ENCODE data around the gene KAZN.

Gene KAZN

DNA sequence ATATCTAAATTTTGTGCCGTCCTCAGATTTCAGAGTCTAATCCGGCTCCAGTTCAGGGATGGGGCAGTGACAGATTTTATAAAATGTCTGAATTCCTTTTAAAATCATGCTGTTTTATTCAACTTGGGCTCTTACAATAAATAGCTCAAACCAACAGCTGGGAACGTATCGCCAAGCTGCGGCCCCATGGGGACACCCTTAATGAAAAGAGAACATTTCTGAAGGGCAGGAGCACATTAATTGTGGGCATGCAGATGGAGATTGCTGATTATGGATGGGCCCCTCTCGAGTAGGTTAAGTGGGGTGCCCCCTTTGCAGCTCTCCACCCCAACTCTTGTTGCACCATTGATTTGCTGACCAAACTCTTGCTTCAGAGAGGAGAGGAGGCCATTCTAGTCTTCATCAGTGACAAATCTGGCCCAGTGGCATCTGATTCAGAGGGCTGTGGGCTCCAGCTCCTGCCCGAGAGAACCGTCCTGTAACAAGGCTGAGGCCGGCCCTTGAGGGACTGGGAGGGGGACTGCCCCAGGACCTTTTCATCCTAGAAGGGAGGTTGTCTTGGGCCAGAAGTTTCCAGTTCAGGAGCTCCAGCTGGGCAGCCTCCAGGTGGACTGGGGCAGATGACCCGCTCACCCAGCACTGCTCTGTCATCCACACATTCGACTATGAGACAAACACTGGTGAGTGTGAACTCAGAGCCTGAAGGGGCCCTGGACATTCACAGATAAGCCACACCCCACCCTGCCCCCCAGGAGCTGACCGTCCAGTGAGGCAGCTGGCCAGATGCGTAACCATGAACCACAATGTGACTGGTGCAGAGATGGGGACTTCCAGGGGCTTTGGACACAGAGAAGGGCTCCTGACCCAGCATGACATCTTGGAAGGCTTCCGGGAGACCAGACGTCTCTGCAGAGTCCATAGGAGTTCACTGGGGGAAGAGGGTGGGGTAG is 500.0 kb downstream of the KAZN start:
- H3K27ac ChIP-seq (ENCODE audit: low read depth, low read length): no peak overlapping the region
- H2BK12ac ChIP-seq (ENCODE audit: low read length): no peak overlapping the region
- no peak overlapping the region for H3K14ac ChIP-seq (ENCODE audit: low read length)
- no peaks in the 10 kb centered on the region for H3K79me2 ChIP-seq (ENCODE audit: control insufficient read depth, insufficient read depth, low read length, poor library complexity)
- H2AFZ ChIP-seq (ENCODE audit: insufficient read depth, low read length, poor library complexity): no peak overlapping the region
- H3K4me3 ChIP-seq (ENCODE audit: low read depth, low read length): no peak overlapping the region
- no peaks in the 10 kb centered on the region for H3K27me3 ChIP-seq (ENCODE audit: insufficient read depth, low read length)
- DNase-seq: no peak
- peaks cover 7% of the 10 kb centered on the region for H3K9me3 ChIP-seq (ENCODE audit: insufficient read depth, low read depth, low read length)
- no peak overlapping the region for H4K12ac ChIP-seq (ENCODE audit: low read depth, low read length)
- H3K23ac ChIP-seq (ENCODE audit: low read length): no peak overlapping the region
- no peak overlapping the region for H3K18ac ChIP-seq (ENCODE audit: low read length)
- no peak overlapping the region for H4K91ac ChIP-seq (ENCODE audit: low read depth, low read length)
- WGBS (ENCODE audit: extremely low coverage, insufficient coverage, insufficient read length): no CpG with 5 or more reads among the region's 15 CpGs
- no peak overlapping the region for H2BK120ac ChIP-seq (ENCODE audit: insufficient read depth, low read length, poor library complexity)
- H2AK5ac ChIP-seq (ENCODE audit: low read length): no peak overlapping the region
- no peaks in the 10 kb centered on the region for H3K79me1 ChIP-seq (ENCODE audit: low read length)
- H3K4me2 ChIP-seq (ENCODE audit: low read length): no peak overlapping the region
- H3K4me1 ChIP-seq (ENCODE audit: control insufficient read depth in 1 of 2, insufficient read depth in 2 of 2, low read length in 2 of 2): no peaks in the 10 kb centered on the region
- no peaks in the 10 kb centered on the region for H3K36me3 ChIP-seq (ENCODE audit: control insufficient read depth in 1 of 2, insufficient read depth in 2 of 2, low read length in 2 of 2)
- no peak overlapping the region for H4K8ac ChIP-seq (ENCODE audit: low read depth, low read length)
- H3K9ac ChIP-seq (ENCODE audit: low read length): no peak overlapping the region
- H2BK5ac ChIP-seq (ENCODE audit: low read depth, low read length, poor library complexity): no peak overlapping the region
- no peak overlapping the region for H3K4ac ChIP-seq (ENCODE audit: low read depth, low read length)

DNA sequence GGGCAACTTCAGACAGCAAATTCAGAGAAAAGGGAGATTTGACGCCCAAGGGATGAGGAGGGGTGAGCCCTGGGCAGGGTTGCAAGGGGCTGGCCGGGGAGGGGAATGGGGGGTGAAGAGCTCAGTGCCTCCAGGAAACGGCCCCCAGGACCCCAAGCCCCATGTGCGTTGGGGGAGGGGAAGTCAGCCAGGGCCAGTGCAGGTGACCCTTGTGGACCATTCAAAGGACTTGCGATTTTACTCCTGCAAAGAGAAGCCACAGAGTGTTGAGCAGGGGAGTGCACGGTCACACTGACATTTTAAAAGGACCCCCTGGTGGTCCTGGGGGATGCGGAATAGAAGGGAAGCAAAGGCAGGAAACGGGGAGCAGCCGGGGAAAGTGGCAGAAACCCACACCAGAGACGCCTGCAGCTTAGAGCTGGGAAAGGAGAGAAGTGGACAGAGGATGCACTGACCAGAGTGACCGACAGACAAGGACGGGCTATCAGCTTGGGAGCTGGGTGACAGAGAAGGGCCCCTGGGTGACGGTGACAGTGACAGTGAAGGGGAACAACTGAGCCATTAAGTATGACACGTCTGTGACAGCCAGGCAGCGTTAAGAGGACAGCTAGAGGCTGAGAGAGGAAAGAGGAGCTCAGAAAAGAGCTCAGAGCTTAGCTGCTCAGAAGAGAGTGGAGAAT is 501.1 kb downstream of the KAZN start:
- Histone ChIP-seq H4K91ac (ENCODE audit: low read depth, low read length) (no peak overlapping the region), H3K79me1 (ENCODE audit: low read length) (no peaks in the 10 kb centered on the region), H3K4ac (ENCODE audit: low read depth, low read length) (no peak overlapping the region), H3K9ac (ENCODE audit: low read length) (no peak overlapping the region), H4K8ac (ENCODE audit: low read depth, low read length) (no peak overlapping the region), H3K4me2 (ENCODE audit: low read length) (no peak overlapping the region), H3K4me3 (ENCODE audit: low read depth, low read length) (no peak overlapping the region), H3K27me3 (ENCODE audit: insufficient read depth, low read length) (no peaks in the 10 kb centered on the region), H3K14ac (ENCODE audit: low read length) (no peak overlapping the region), H2AK5ac (ENCODE audit: low read length) (no peak overlapping the region), H3K18ac (ENCODE audit: low read length) (no peak overlapping the region), H3K36me3 (ENCODE audit: control insufficient read depth in 1 of 2, insufficient read depth in 2 of 2, low read length in 2 of 2) (no peaks in the 10 kb centered on the region), H3K79me2 (ENCODE audit: control insufficient read depth, insufficient read depth, low read length, poor library complexity) (no peaks in the 10 kb centered on the region), H2AFZ (ENCODE audit: insufficient read depth, low read length, poor library complexity) (no peak overlapping the region), H2BK5ac (ENCODE audit: low read depth, low read length, poor library complexity) (no peak overlapping the region), H2BK120ac (ENCODE audit: insufficient read depth, low read length, poor library complexity) (no peak overlapping the region), H3K9me3 (ENCODE audit: insufficient read depth, low read depth, low read length) (peaks cover 7% of the 10 kb centered on the region), H3K23ac (ENCODE audit: low read length) (no peak overlapping the region), H3K4me1 (ENCODE audit: control insufficient read depth in 1 of 2, insufficient read depth in 2 of 2, low read length in 2 of 2) (no peaks in the 10 kb centered on the region), H4K12ac (ENCODE audit: low read depth, low read length) (no peak overlapping the region), H3K27ac (ENCODE audit: low read depth, low read length) (no peak overlapping the region), H2BK12ac (ENCODE audit: low read length) (no peak overlapping the region)
- WGBS (ENCODE audit: extremely low coverage, insufficient coverage, insufficient read length): no CpG with 5 or more reads among the region's 15 CpGs
- no peak for DNase-seq

DNA sequence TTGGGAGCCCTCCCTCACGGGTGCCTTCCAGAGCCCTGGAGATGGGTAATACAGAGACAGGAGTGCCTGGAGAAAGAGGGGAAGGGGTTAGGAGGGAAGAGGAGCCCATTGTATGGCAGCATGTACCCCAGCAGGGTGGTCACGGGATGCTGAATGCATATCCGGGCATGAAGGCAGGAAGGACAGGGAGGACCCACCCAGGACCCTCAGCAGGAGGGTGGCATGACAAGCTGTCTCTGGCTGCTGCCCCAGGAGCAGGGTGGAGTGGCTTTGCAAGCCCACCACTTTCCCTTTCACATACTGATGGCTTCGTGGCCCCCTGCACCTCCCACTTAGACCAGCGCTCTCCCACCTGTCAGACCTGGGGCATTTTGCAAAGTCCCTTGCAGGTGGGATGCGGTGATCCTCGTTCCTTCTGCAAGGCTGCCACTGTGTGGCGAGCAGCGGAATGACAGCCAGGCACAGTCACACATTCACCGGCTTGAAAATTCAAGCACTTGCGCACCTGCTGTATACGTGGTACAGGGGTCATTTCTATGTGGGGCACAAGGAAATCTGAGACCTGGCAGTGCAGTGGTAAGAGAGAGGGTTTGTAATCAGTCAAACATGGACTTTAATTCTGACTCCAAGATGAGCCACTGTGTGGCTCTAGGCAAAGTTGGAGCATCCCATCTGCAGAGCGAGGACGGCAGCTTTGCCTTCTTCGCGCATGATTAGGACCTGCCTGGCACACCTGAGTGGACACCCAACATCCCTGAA is 501.8 kb downstream of the KAZN start:
- Histone ChIP-seq H2BK5ac (ENCODE audit: low read depth, low read length, poor library complexity) (no peak overlapping the region), H3K9me3 (ENCODE audit: insufficient read depth, low read depth, low read length) (peaks cover 7% of the 10 kb centered on the region), H3K4ac (ENCODE audit: low read depth, low read length) (no peak overlapping the region), H4K12ac (ENCODE audit: low read depth, low read length) (no peak overlapping the region), H3K36me3 (ENCODE audit: control insufficient read depth in 1 of 2, insufficient read depth in 2 of 2, low read length in 2 of 2) (no peaks in the 10 kb centered on the region), H2BK120ac (ENCODE audit: insufficient read depth, low read length, poor library complexity) (no peak overlapping the region), H3K4me3 (ENCODE audit: low read depth, low read length) (peak overlapping the region; percentile 32), H3K18ac (ENCODE audit: low read length) (no peak overlapping the region), H4K8ac (ENCODE audit: low read depth, low read length) (no peak overlapping the region), H3K9ac (ENCODE audit: low read length) (no peak overlapping the region), H2AFZ (ENCODE audit: insufficient read depth, low read length, poor library complexity) (no peak overlapping the region), H2BK12ac (ENCODE audit: low read length) (no peak overlapping the region), H3K27me3 (ENCODE audit: insufficient read depth, low read length) (no peaks in the 10 kb centered on the region), H3K23ac (ENCODE audit: low read length) (no peak overlapping the region), H3K4me2 (ENCODE audit: low read length) (no peak overlapping the region), H3K4me1 (ENCODE audit: control insufficient read depth in 1 of 2, insufficient read depth in 2 of 2, low read length in 2 of 2) (no peaks in the 10 kb centered on the region), H4K91ac (ENCODE audit: low read depth, low read length) (no peak overlapping the region), H3K27ac (ENCODE audit: low read depth, low read length) (no peak overlapping the region), H3K14ac (ENCODE audit: low read length) (no peak overlapping the region), H3K79me2 (ENCODE audit: control insufficient read depth, insufficient read depth, low read length, poor library complexity) (no peaks in the 10 kb centered on the region), H3K79me1 (ENCODE audit: low read length) (no peaks in the 10 kb centered on the region), H2AK5ac (ENCODE audit: low read length) (no peak overlapping the region)
- WGBS (ENCODE audit: extremely low coverage, insufficient coverage, insufficient read length): no CpG with 5 or more reads among the region's 16 CpGs
- DNase-seq: peak; percentile 38 to 77

DNA sequence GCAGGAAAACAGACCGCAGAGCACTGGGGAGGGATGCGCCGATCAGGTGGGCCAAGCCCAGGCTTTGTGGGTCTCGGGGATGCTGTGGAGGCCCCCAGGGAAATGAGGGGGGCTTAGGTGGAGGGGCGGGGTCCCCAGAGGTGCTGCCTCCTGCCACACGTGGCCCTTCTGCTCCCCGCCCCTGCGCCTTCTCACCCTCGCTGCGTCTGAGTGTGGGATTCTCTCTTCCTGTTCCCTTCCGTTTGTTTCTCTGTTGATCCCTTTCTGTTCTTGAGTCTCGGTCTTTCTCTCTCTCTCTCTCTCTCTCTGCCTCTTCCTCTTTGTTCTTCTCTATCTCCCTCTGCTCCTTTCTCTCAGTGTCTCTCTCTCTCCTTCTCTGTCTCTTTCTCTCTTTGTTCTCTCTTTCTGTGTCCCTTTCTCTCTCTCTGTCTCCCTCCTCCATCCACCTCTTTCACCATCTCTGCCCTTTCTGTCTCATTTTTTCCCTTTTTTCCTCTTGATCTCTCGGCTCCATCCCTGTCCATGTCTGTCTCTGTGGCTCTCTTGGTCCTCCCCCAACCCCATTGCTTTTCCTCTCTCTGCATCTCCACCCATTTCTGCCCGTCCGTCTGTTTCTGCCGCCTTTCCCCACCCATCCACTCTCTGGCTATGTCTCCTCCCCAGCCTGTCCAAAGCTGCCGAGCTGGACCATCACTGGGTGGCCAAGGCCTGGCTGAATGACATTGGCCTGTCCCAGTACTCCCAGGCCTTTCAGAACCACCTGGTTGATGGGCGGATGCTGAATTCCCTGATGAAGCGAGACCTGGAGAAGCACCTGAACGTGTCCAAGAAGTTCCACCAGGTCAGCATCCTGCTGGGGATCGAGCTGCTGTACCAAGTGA is 502.6 kb downstream of the KAZN start:
- H2BK5ac ChIP-seq (ENCODE audit: low read depth, low read length, poor library complexity): no peak overlapping the region
- H2BK12ac ChIP-seq (ENCODE audit: low read length): no peak overlapping the region
- no peak for DNase-seq
- H3K4ac ChIP-seq (ENCODE audit: low read depth, low read length): no peak overlapping the region
- no peak overlapping the region for H3K27ac ChIP-seq (ENCODE audit: low read depth, low read length)
- H3K9ac ChIP-seq (ENCODE audit: low read length): no peak overlapping the region
- no peaks in the 10 kb centered on the region for H3K27me3 ChIP-seq (ENCODE audit: insufficient read depth, low read length)
- no peak overlapping the region for H3K23ac ChIP-seq (ENCODE audit: low read length)
- H2BK120ac ChIP-seq (ENCODE audit: insufficient read depth, low read length, poor library complexity): no peak overlapping the region
- no peak overlapping the region for H4K12ac ChIP-seq (ENCODE audit: low read depth, low read length)
- no peaks in the 10 kb centered on the region for H3K79me2 ChIP-seq (ENCODE audit: control insufficient read depth, insufficient read depth, low read length, poor library complexity)
- no peak overlapping the region for H2AFZ ChIP-seq (ENCODE audit: insufficient read depth, low read length, poor library complexity)
- WGBS (ENCODE audit: extremely low coverage, insufficient coverage, insufficient read length): no CpG with 5 or more reads among the region's 21 CpGs
- H3K4me3 ChIP-seq (ENCODE audit: low read depth, low read length): peak overlapping the region; percentile 32
- no peaks in the 10 kb centered on the region for H3K36me3 ChIP-seq (ENCODE audit: control insufficient read depth in 1 of 2, insufficient read depth in 2 of 2, low read length in 2 of 2)
- no peaks in the 10 kb centered on the region for H3K4me1 ChIP-seq (ENCODE audit: control insufficient read depth in 1 of 2, insufficient read depth in 2 of 2, low read length in 2 of 2)
- no peaks in the 10 kb centered on the region for H3K79me1 ChIP-seq (ENCODE audit: low read length)
- H3K9me3 ChIP-seq (ENCODE audit: insufficient read depth, low read depth, low read length): peaks cover 7% of the 10 kb centered on the region
- H3K4me2 ChIP-seq (ENCODE audit: low read length): no peak overlapping the region
- H4K91ac ChIP-seq (ENCODE audit: low read depth, low read length): no peak overlapping the region
- no peak overlapping the region for H2AK5ac ChIP-seq (ENCODE audit: low read length)
- no peak overlapping the region for H3K18ac ChIP-seq (ENCODE audit: low read length)
- no peak overlapping the region for H4K8ac ChIP-seq (ENCODE audit: low read depth, low read length)
- H3K14ac ChIP-seq (ENCODE audit: low read length): no peak overlapping the region
